Measurements from ENCODE around the gene ARHGAP20.

- TF ChIP-seq CTCF (IDR thresholded peaks at IDR 0.05) = no peak
- no peak for TF ChIP-seq POLR2AphosphoS5 (IDR thresholded peaks at IDR 0.05)
- TF ChIP-seq POLR2A (IDR thresholded peaks at IDR 0.05; ENCODE audit: low read depth) = no peak
Measured at GRCh38 chr11:110600322-110600721, 111.9 kb downstream of the ARHGAP20 start.

All from esophagus muscularis mucosa (tissue), 3 donors.